ENCODE measurements around the gene C3orf52.
"Not testable (repeated sequence)": the region's sequence is repeated elsewhere in the genome, so short reads cannot be mapped to it uniquely, and the experiment has no call there.

The C3orf52 gene

DNA sequence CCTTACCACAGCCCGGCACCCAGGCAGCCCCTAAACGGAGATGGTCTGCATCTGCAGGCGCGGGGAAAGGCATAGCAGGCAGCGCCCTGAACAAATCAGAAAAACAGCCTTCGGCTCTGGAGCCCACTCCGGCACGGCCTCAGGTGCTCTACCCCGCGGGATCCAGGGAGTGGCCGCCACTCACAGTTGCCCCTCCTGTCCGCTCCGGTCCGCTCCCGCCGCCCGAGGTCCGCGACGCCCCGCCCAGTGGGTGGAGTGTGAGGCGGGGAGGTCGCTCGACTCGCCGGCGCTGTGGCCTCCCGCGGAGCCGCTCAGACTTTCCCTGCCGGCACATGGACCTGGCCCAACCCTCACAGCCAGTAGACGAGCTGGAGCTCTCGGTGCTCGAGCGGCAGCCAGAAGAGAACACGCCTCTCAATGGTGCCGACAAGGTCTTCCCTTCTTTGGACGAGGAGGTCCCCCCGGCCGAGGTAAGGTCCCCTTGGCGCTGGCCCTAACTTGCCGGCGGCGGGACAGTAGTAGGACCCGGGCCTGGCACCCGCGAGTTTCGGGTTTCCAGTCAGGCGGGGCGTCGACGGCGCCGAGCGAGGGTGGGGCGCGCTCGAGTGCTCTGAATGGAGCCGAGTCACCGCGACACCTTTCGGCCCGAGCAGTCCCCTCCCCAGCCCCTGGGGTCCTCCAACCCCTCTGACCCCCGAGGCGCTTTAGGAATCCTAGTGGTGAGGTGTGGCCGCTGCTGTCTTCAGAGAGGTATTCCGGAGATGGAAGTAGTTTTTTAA is at the start of gene C3orf52:
Gene C3orf52 (plus strand): TSS at position 314 of the 779 bp plus-strand sequence. CDS start 19 bp downstream, at position 333.
- Histone ChIP-seq H3K27me3 (ENCODE audit: control insufficient read depth, insufficient read depth, low read length) (no peaks in the 10 kb centered on the region), H3K9me3 (ENCODE audit: control insufficient read depth, low read length) (no peaks in the 10 kb centered on the region), H3K4me1 (ENCODE audit: control insufficient read depth, insufficient read depth, low read length) (peaks cover 34% of the 10 kb centered on the region), H3K36me3 (ENCODE audit: control insufficient read depth, insufficient read depth, low read length) (no peaks in the 10 kb centered on the region), H3K9ac (ENCODE audit: low read length) (peak within 1 kb of the TSS; percentile 93), H3K4me3 (ENCODE audit: low read length) (peak within 1 kb of the TSS; percentile 68)

- not testable (repeated sequence) for H3K4me1 ChIP-seq (ENCODE audit: control insufficient read depth, insufficient read depth, low read length); H3K36me3 ChIP-seq (ENCODE audit: control insufficient read depth, insufficient read depth, low read length); H3K27me3 ChIP-seq (ENCODE audit: control insufficient read depth, insufficient read depth, low read length); H3K4me3 ChIP-seq (ENCODE audit: low read length); H3K9ac ChIP-seq (ENCODE audit: low read length); H3K9me3 ChIP-seq (ENCODE audit: control insufficient read depth, low read length)
Measured at GRCh38 chr3:112037194-112037593, 49.0 kb upstream of the C3orf52 start.

DNA sequence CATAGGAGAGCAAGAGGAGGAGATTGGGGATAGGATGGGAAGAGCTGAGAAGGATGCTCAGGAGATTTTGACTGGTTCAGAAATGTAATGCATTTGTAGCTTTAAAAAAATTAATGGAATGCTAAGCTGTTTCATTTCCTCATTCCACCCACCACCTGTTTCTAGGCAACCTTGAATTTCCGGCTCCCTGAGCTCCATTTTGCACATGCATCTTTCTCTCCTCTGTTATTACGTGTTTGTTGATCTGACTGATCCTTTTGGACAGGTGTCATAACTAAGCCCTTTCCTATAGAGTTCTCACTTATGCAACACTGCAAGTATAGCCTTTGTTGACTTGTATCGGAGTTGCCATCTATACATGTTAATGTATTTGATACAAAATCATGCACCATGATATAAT is 47.3 kb upstream of the C3orf52 start:
- no peak overlapping the region for H3K4me3 ChIP-seq (ENCODE audit: low read length)
- H3K9ac ChIP-seq (ENCODE audit: low read length): no peak overlapping the region
- no peaks in the 10 kb centered on the region for H3K36me3 ChIP-seq (ENCODE audit: control insufficient read depth, insufficient read depth, low read length)
- H3K27me3 ChIP-seq (ENCODE audit: control insufficient read depth, insufficient read depth, low read length): no peaks in the 10 kb centered on the region
- no peaks in the 10 kb centered on the region for H3K9me3 ChIP-seq (ENCODE audit: control insufficient read depth, low read length)
- peaks cover under 1% of the 10 kb centered on the region for H3K4me1 ChIP-seq (ENCODE audit: control insufficient read depth, insufficient read depth, low read length)

DNA sequence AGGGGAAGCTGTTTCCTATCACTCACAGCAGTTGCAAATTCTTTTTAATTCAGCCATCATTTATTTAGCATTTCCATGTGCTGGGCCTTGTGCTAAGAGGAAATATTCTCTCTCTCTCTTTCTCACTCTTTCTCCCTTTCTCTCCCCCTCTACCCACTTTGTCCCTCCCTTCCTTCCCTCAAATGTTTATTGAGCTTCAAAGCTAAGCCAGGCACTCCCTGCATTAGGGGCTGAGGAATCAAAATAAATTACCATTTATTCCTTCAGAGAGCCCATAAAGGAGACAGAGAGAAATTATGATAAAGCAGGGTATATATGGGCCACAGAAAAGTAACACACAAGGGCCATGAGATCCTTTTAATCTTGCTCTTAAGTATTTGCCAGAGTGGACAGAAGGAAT is 44.9 kb upstream of the C3orf52 start:
- Histone ChIP-seq H3K9ac (ENCODE audit: low read length) (no peak overlapping the region), H3K9me3 (ENCODE audit: control insufficient read depth, low read length) (no peaks in the 10 kb centered on the region), H3K4me3 (ENCODE audit: low read length) (no peak overlapping the region), H3K36me3 (ENCODE audit: control insufficient read depth, insufficient read depth, low read length) (no peaks in the 10 kb centered on the region), H3K4me1 (ENCODE audit: control insufficient read depth, insufficient read depth, low read length) (peaks cover 5% of the 10 kb centered on the region), H3K27me3 (ENCODE audit: control insufficient read depth, insufficient read depth, low read length) (no peaks in the 10 kb centered on the region)

DNA sequence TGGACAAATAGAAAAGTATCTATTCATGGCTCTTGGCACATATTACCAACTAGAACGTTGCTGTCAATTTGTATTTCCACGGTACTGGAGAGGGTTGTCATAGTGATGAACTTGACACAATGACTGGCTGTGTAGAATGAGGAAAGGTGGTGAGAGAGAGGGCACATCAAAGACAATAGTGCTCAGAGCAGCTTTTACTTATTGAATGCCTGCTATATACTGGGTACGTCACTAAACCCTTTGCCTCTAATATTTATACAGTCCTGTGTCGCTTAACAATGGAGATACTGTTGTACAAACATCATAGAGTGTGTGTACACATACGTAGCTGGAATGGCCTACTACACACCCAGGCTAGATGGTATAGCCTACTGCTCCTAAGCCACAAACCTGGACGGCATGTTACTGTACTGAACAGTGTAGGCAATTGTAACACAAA is 43.3 kb upstream of the C3orf52 start:
- no peaks in the 10 kb centered on the region for H3K27me3 ChIP-seq (ENCODE audit: control insufficient read depth, insufficient read depth, low read length)

DNA sequence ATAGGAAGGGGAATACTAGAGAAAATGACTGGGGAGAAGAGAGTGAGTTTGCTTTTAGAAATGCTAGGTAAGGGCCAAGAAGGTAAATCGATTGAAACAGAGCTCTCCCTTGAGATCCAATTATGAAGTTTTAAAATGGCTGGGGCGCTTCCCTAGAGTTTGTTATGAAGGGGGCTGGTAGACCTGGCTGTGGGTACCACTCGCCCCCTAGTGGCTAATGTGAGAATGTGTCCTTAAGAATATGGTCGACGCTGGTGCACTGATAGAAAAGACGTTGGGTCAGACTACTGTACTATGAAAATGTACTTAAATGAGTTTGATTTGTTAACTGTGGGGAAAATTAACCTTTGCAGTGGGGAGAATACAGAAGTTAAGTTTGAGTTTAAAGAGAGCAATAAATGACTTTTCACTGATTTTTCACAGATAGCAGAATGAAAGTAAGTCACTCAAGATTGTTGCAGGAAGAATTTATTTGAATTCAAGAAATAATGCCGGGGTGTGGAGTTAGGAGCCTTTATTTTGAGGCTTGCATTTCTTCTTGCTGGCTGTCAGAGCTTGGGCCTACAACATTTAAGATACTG is 42.5 kb upstream of the C3orf52 start:
- H3K4me3 ChIP-seq (ENCODE audit: low read length): no peak overlapping the region
- no peaks in the 10 kb centered on the region for H3K9me3 ChIP-seq (ENCODE audit: control insufficient read depth, low read length)
- no peak overlapping the region for H3K9ac ChIP-seq (ENCODE audit: low read length)
- H3K27me3 ChIP-seq (ENCODE audit: control insufficient read depth, insufficient read depth, low read length): no peaks in the 10 kb centered on the region
- peaks cover 5% of the 10 kb centered on the region for H3K4me1 ChIP-seq (ENCODE audit: control insufficient read depth, insufficient read depth, low read length)
- H3K36me3 ChIP-seq (ENCODE audit: control insufficient read depth, insufficient read depth, low read length): no peaks in the 10 kb centered on the region

More for the DNA sequence above, 43.3 kb upstream of the C3orf52 start:
- no peaks in the 10 kb centered on the region for H3K9me3 ChIP-seq (ENCODE audit: control insufficient read depth, low read length)
- no peaks in the 10 kb centered on the region for H3K36me3 ChIP-seq (ENCODE audit: control insufficient read depth, insufficient read depth, low read length)
- H3K4me3 ChIP-seq (ENCODE audit: low read length): no peak overlapping the region
- peaks cover 5% of the 10 kb centered on the region for H3K4me1 ChIP-seq (ENCODE audit: control insufficient read depth, insufficient read depth, low read length)
- H3K9ac ChIP-seq (ENCODE audit: low read length): no peak overlapping the region

DNA sequence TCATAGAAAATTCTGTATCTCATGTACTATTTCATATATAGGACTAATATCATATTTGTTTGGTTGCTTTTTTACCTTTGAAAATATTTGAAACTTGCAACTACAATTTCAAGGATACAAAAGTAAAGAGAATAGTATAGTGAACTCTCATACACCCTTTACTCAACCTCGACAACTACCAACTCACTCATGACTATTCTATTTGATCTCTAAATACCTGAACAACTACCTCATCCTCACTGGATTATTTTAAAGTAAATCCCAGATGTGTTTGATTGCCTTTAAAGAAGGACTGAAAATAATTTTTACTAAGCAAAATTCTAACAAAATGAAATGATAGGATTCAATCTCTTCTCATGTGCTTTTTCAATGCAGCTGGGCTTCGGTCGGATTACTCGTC is 39.6 kb upstream of the C3orf52 start:
- H3K27me3 ChIP-seq (ENCODE audit: control insufficient read depth, insufficient read depth, low read length): no peaks in the 10 kb centered on the region
- no peak overlapping the region for H3K4me3 ChIP-seq (ENCODE audit: low read length)
- H3K9ac ChIP-seq (ENCODE audit: low read length): no peak overlapping the region
- peaks cover 10% of the 10 kb centered on the region for H3K4me1 ChIP-seq (ENCODE audit: control insufficient read depth, insufficient read depth, low read length)
- no peaks in the 10 kb centered on the region for H3K36me3 ChIP-seq (ENCODE audit: control insufficient read depth, insufficient read depth, low read length)
- no peaks in the 10 kb centered on the region for H3K9me3 ChIP-seq (ENCODE audit: control insufficient read depth, low read length)

DNA sequence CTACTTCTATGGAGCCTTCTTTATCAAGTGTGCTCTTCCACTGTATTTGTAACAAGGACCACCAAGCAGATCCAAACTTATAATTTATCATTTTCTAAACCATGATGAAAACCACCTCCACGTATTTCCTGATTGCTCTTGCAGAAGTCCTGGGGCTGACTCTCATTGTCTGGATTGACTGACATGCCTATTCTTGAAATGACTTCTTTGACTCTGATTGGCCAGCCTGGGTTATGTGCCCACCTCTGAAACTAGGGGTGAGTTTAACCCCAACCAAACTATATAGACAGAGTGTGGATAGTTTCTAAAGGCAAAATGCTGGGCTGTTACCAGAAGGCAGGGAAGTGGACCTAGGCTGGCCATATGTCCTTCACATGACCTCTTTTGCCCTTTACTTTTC is 38.9 kb upstream of the C3orf52 start:
- Histone ChIP-seq H3K9me3 (ENCODE audit: control insufficient read depth, low read length) (no peaks in the 10 kb centered on the region), H3K4me3 (ENCODE audit: low read length) (no peak overlapping the region), H3K4me1 (ENCODE audit: control insufficient read depth, insufficient read depth, low read length) (peaks cover 10% of the 10 kb centered on the region), H3K36me3 (ENCODE audit: control insufficient read depth, insufficient read depth, low read length) (no peaks in the 10 kb centered on the region), H3K27me3 (ENCODE audit: control insufficient read depth, insufficient read depth, low read length) (no peaks in the 10 kb centered on the region), H3K9ac (ENCODE audit: low read length) (no peak overlapping the region)

- Histone ChIP-seq H3K9ac (ENCODE audit: low read length) (no peak overlapping the region), H3K9me3 (ENCODE audit: control insufficient read depth, low read length) (no peaks in the 10 kb centered on the region), H3K4me3 (ENCODE audit: low read length) (no peak overlapping the region), H3K4me1 (ENCODE audit: control insufficient read depth, insufficient read depth, low read length) (peaks cover 9% of the 10 kb centered on the region), H3K27me3 (ENCODE audit: control insufficient read depth, insufficient read depth, low read length) (no peaks in the 10 kb centered on the region), H3K36me3 (ENCODE audit: control insufficient read depth, insufficient read depth, low read length) (no peaks in the 10 kb centered on the region)
Measured at GRCh38 chr3:112048911-112049310, 37.3 kb upstream of the C3orf52 start.

- H3K36me3 ChIP-seq (ENCODE audit: control insufficient read depth, insufficient read depth, low read length): no peaks in the 10 kb centered on the region
- no peak overlapping the region for H3K4me3 ChIP-seq (ENCODE audit: low read length)
- H3K9me3 ChIP-seq (ENCODE audit: control insufficient read depth, low read length): no peaks in the 10 kb centered on the region
- H3K27me3 ChIP-seq (ENCODE audit: control insufficient read depth, insufficient read depth, low read length): no peaks in the 10 kb centered on the region
- H3K9ac ChIP-seq (ENCODE audit: low read length): no peak overlapping the region
- H3K4me1 ChIP-seq (ENCODE audit: control insufficient read depth, insufficient read depth, low read length): peaks cover 6% of the 10 kb centered on the region
Measured at GRCh38 chr3:112053229-112053628, 33.0 kb upstream of the C3orf52 start.

DNA sequence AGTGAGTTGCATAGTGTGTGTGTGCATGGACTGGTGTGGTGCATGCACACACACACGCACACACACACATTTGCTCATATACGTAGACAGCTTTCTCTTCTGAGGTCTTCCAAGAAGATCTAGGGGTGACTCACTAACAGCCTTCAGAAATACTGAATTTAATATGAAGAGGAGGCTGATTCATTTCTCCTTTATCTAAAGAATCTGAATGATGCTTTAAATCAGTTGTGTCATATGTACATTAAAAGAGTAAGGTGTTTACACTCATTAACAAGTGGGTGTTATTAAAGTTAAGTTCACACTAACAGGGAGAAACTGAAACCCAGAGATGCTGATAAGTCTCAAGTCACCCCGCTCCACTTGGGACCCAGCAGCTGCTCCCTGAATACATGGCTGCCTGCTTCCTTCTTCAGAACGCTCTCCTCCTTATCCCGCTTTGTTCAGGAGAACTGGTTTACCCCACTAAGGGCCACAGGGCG is 29.7 kb upstream of the C3orf52 start:
- Histone ChIP-seq H3K27me3 (ENCODE audit: control insufficient read depth, insufficient read depth, low read length) (no peaks in the 10 kb centered on the region), H3K4me1 (ENCODE audit: control insufficient read depth, insufficient read depth, low read length) (no peaks in the 10 kb centered on the region), H3K9ac (ENCODE audit: low read length) (no peak overlapping the region), H3K4me3 (ENCODE audit: low read length) (no peak overlapping the region), H3K36me3 (ENCODE audit: control insufficient read depth, insufficient read depth, low read length) (no peaks in the 10 kb centered on the region), H3K9me3 (ENCODE audit: control insufficient read depth, low read length) (no peaks in the 10 kb centered on the region)

DNA sequence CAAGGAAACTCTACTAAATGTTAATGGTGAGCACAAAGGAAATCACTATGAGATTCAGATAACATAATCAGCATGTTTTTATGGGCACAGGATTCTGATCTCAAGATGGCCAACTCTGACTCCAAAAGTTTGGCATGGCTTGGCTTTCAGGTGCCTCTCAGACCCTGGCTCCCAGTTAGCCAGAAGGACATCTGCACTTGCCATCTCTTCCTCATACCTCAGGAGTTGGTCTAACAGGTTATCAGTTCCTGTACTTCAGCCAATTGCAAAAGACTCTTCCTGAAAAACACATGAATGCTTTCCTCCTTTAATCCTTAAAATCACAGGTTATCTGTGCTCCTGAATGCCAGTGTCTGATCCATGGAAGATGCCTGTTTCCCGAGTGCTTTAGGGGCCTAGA is 26.7 kb upstream of the C3orf52 start:
- Histone ChIP-seq H3K9ac (ENCODE audit: low read length) (no peak overlapping the region), H3K27me3 (ENCODE audit: control insufficient read depth, insufficient read depth, low read length) (no peaks in the 10 kb centered on the region), H3K36me3 (ENCODE audit: control insufficient read depth, insufficient read depth, low read length) (no peaks in the 10 kb centered on the region), H3K9me3 (ENCODE audit: control insufficient read depth, low read length) (no peaks in the 10 kb centered on the region), H3K4me3 (ENCODE audit: low read length) (no peak overlapping the region), H3K4me1 (ENCODE audit: control insufficient read depth, insufficient read depth, low read length) (no peaks in the 10 kb centered on the region)

Data from mucosa of stomach (tissue), 1 donor.